Measurements from ENCODE around the gene BLMH. TPM values are rescaled to one million over a fixed set of nuclear protein-coding genes. Genes with fewer than 3 reads are reported as not detected.

Gene BLMH, protein sequence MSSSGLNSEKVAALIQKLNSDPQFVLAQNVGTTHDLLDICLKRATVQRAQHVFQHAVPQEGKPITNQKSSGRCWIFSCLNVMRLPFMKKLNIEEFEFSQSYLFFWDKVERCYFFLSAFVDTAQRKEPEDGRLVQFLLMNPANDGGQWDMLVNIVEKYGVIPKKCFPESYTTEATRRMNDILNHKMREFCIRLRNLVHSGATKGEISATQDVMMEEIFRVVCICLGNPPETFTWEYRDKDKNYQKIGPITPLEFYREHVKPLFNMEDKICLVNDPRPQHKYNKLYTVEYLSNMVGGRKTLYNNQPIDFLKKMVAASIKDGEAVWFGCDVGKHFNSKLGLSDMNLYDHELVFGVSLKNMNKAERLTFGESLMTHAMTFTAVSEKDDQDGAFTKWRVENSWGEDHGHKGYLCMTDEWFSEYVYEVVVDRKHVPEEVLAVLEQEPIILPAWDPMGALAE
- total RNA-seq: 10 to 100 TPM; 26.8 to 57.5 (median 40.1) TPM
- polyA plus RNA-seq: 10 to 100 TPM; 17.7 to 24.4 TPM
- total RNA-seq: 31.6 reads per million, percentile 61 among the genes with 10 or more reads in this experiment

DNA sequence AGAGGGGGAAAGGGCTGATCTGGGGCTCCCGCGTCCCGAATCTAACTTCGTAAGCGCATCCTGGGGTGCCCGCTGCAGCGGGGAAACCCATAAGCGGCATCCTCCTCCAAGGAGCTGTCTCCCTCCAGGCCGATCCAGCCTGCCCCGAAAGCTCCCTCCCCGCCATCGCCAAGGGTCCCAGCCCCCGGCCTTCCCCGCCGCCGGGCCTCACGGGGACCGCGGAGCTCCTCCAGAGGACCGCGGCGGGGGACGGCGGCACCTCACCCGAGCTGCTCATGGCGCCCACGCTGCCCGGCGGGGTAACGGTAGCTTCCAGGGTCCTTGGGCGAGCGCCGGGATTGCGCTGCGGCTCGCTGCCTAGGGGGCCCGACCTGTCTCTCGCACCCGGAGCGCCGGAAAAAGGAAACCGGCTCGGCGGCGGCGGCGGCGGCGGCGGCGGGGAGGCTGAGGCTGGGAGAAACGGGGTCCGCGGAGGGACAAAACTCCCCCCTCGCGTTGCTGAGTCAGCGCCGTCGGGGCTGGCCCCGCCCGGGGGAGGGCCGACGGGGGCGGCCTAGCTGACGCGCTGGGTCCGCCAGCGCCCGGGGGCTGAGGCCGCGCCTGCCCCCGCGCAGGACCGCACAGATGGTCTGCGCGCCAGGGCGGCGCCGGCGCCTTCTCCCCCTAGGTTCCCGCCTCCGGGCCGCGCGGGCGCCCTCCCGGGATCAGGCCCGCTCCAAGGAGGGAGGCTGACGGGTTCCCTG lies at the start of gene BLMH:
TSS of gene BLMH (minus strand) at position 402 of the 743 bp plus-strand sequence. CDS start at position 277, 125 bp downstream.
- intact Hi-C loops (cut with micrococcal nuclease): loop anchor here (1.0 to 10.0 kb wide), 7 partner anchors 41 to 183 kb away; partner anchors contain the start of genes NSRP1 (in 2 of the 2), CPD (in 1 of the 2) and GOSR1 (in 1 of the 2)
- H3K27ac ChIP-seq (ENCODE audit: low read depth, low read length): peak within 1 kb of the TSS; percentile 63
- CTCF ChIA-PET: interaction anchor here (1.1 to 3.1 kb wide), 7 partner anchors 31 to 48 kb away, joined by 3 to 19 read pairs (median 5); partner anchors contain the start of gene TMIGD1
- H3K9me3 ChIP-seq (ENCODE audit: control insufficient read depth in 2 of 3, low read length in 3 of 3): no peaks in the 10 kb centered on the region
- no peaks in the 10 kb centered on the region for H3K27me3 ChIP-seq (ENCODE audit: control insufficient read depth in 2 of 2, insufficient read depth in 2 of 2, low read length in 2 of 2)
- peaks cover 0 to 17% (median 0%) of the 10 kb centered on the region in 3 experiments for H3K36me3 ChIP-seq (ENCODE audit: control insufficient read depth in 2 of 3, insufficient read depth in 3 of 3, low read length in 3 of 3)
- H3K9me3 Mint-ChIP-seq: peaks cover 0 to 2% (median 0%) of the 10 kb centered on the region in 11 donors
- peaks cover 9% of the 10 kb centered on the region in 2 donors for H3K4me1 ChIP-seq (ENCODE audit: control insufficient read depth in 2 of 2, insufficient read depth in 2 of 2, low read length in 2 of 2)
- peak within 1 kb of the TSS; percentile 44 to 91 (median 85) for H3K27ac Mint-ChIP-seq
- POLR2A ChIA-PET: interaction anchor here (0.6 to 3.5 kb wide), 10 partner anchors 11 to 174 kb away, joined by 3 to 29 read pairs (median 7); partner anchors contain the start of gene TMIGD1
- H3K4me3 Mint-ChIP-seq: peak within 1 kb of the TSS in 8 of 10 donors; percentile 92 to 97 (median 94)
- H3K27me3 Mint-ChIP-seq: no peaks in the 10 kb centered on the region
- H3K4me3 ChIP-seq (ENCODE audit: low read length): peak within 1 kb of the TSS; percentile 77
- peak; percentile 58 to 89 (median 66) for DNase-seq
- peaks cover 0 to 7% (median 6%) of the 10 kb centered on the region in 5 donors for H3K36me3 Mint-ChIP-seq
- ATAC-seq: peak; percentile 90
- peaks cover 5 to 22% (median 19%) of the 10 kb centered on the region in 7 donors for H3K4me1 Mint-ChIP-seq

DNA sequence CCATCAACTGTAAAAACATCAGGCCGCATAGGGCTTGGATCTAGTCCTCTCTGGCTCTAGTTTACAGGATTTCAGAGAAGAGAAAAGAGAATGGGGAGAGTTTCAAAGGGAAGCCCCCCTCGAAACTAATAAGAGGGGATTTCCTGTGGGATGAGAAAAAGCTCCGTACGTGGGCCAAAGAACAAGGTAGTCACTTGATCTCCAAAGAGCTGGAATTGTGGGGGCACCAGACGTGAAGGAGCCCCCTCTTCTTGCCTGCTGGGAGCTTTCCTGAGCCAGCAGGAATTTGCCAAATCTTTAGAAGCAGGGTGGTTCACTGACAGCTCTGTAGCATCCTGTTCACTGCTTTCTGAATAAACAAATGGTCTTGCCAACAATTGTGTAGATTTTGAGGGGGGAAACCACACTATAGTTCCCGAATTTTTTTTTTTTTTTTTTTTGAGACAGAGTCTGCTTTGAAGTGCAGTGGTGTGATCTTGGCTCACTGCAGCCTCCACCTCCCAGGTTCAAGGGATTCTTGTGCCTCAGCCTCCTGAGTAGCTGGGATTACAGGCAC lies 49.1 kb upstream of the BLMH start:
- peaks cover 0 to 2% (median 0%) of the 10 kb centered on the region in 5 donors for H3K27me3 Mint-ChIP-seq
- H3K9me3 Mint-ChIP-seq: peaks cover 0 to 2% (median 0%) of the 10 kb centered on the region in 11 donors
- ATAC-seq (no peak), DNase-seq (no peak)
- intact Hi-C loops (cut with micrococcal nuclease): loop anchor here (1.0 to 2.0 kb wide), 7 partner anchors 22 to 486 kb away; partner anchors contain the start of genes CPD (in 2 of the 2) and GOSR1 (in 1 of the 2)
- Histone ChIP-seq H3K36me3 (ENCODE audit: control insufficient read depth in 2 of 3, insufficient read depth in 3 of 3, low read length in 3 of 3) (no peaks in the 10 kb centered on the region), H3K27me3 (ENCODE audit: control insufficient read depth in 2 of 2, insufficient read depth in 2 of 2, low read length in 2 of 2) (no peaks in the 10 kb centered on the region), H3K4me3 (ENCODE audit: low read length) (no peak overlapping the region), H3K4me1 (ENCODE audit: control insufficient read depth in 2 of 2, insufficient read depth in 2 of 2, low read length in 2 of 2) (peaks cover 0 to 6% of the 10 kb centered on the region in 2 donors), H3K27ac (ENCODE audit: low read depth, low read length) (no peak overlapping the region), H3K9me3 (ENCODE audit: control insufficient read depth in 2 of 3, low read length in 3 of 3) (no peaks in the 10 kb centered on the region)
- ChIA-PET CTCF (interaction anchor here (0.6 to 4.3 kb wide), 13 partner anchors 18 to 448 kb away, joined by 3 to 37 read pairs (median 4); partner anchors contain the start of gene CPD), POLR2A (interaction anchor here (0.7 to 1.0 kb wide), 2 partner anchors 37 to 237 kb away, joined by 3 read pairs; partner anchors contain the start of gene CPD)
- H3K36me3 Mint-ChIP-seq: peaks cover 0 to 2% (median 0%) of the 10 kb centered on the region in 5 donors
- H3K4me3 Mint-ChIP-seq: no peak overlapping the region
- peaks cover 6 to 17% (median 14%) of the 10 kb centered on the region in 7 donors for H3K4me1 Mint-ChIP-seq
- peak overlapping the region in 1 of 9 donors; percentile 56 for H3K27ac Mint-ChIP-seq

DNA sequence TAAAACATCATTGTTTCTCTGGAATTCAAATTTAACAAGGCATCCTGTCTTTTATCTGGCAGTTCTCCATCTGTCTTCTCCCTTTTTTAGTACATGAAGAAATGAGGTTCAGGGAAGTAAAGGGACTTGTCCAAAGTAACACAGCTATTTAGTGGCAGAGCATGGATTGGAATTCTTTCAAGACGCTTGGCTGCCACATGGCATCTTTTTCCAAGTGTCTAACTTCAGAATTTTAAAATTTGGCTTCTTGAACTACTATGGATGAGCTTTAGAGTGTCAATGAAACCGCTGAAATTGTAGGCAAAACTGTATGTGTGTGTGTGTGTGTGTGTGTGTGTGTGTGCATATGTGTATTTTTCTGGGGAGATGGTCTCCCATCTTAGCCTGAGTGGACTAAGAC lies 47.3 kb upstream of the BLMH start:
- H3K4me1 Mint-ChIP-seq: peaks cover 6 to 23% (median 14%) of the 10 kb centered on the region in 7 donors
- Histone ChIP-seq H3K36me3 (ENCODE audit: control insufficient read depth in 2 of 3, insufficient read depth in 3 of 3, low read length in 3 of 3) (no peaks in the 10 kb centered on the region), H3K27me3 (ENCODE audit: control insufficient read depth in 2 of 2, insufficient read depth in 2 of 2, low read length in 2 of 2) (no peaks in the 10 kb centered on the region), H3K27ac (ENCODE audit: low read depth, low read length) (no peak overlapping the region), H3K4me3 (ENCODE audit: low read length) (no peak overlapping the region), H3K9me3 (ENCODE audit: control insufficient read depth in 2 of 3, low read length in 3 of 3) (no peaks in the 10 kb centered on the region), H3K4me1 (ENCODE audit: control insufficient read depth in 2 of 2, insufficient read depth in 2 of 2, low read length in 2 of 2) (peaks cover 0 to 6% of the 10 kb centered on the region in 2 donors)
- H3K4me3 Mint-ChIP-seq: no peak overlapping the region
- DNase-seq: no peak
- no peak for ATAC-seq
- POLR2A ChIA-PET: interaction anchor here (0.8 kb wide), 1 partner anchor 16 kb away, joined by 3 read pairs; no protein-coding TSS in a partner anchor
- intact Hi-C loops (cut with micrococcal nuclease): loop anchor here in 1 of 2 donors (5.0 kb wide), 1 partner anchor 312 kb away; no protein-coding TSS in a partner anchor
- peaks cover 0 to 2% (median 0%) of the 10 kb centered on the region in 11 donors for H3K9me3 Mint-ChIP-seq
- CTCF ChIA-PET: interaction anchor here (0.7 to 4.3 kb wide), 15 partner anchors 9 to 234 kb away, joined by 3 to 37 read pairs (median 4); partner anchors contain the start of genes BLMH and CPD
- peaks cover 0 to 2% (median 0%) of the 10 kb centered on the region in 5 donors for H3K27me3 Mint-ChIP-seq
- no peak overlapping the region for H3K27ac Mint-ChIP-seq
- H3K36me3 Mint-ChIP-seq: peaks cover 0 to 2% (median 0%) of the 10 kb centered on the region in 5 donors

DNA sequence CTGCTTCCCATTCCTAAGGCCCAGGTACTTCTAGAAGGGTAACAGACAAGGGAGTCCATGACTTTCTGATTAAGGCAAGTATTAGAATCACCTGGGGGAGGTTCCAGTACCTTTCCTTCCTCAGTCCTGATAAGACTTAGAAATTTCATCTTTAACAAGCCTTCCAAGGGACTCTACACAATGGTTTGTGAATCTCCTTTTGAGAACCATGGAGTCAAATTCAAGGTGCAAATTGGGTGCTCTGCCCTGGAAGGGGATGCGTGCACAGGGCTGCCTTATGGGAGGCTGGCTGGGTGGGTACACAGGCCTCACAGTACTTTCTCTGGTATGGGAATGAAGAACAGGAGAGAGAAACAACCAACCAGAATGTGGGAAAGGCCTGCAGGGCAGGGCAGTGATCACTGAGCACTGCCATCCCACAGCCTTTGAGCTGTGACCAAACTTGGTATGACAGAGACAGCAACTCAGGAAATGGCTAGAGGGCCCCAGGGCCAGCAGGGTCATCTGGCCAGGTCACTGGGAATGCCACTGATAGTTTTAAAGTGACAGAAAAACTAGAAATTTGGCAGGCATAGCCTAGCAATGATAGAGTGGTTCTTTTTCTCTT lies 45.8 kb upstream of the BLMH start:
- peaks cover 0 to 2% (median 0%) of the 10 kb centered on the region in 5 donors for H3K27me3 Mint-ChIP-seq
- Histone ChIP-seq H3K9me3 (ENCODE audit: control insufficient read depth in 2 of 3, low read length in 3 of 3) (no peaks in the 10 kb centered on the region), H3K27me3 (ENCODE audit: control insufficient read depth in 2 of 2, insufficient read depth in 2 of 2, low read length in 2 of 2) (no peaks in the 10 kb centered on the region), H3K36me3 (ENCODE audit: control insufficient read depth in 2 of 3, insufficient read depth in 3 of 3, low read length in 3 of 3) (no peaks in the 10 kb centered on the region), H3K27ac (ENCODE audit: low read depth, low read length) (no peak overlapping the region), H3K4me3 (ENCODE audit: low read length) (no peak overlapping the region), H3K4me1 (ENCODE audit: control insufficient read depth in 2 of 2, insufficient read depth in 2 of 2, low read length in 2 of 2) (peaks cover 4 to 11% of the 10 kb centered on the region in 2 donors)
- H3K27ac Mint-ChIP-seq: peak overlapping the region in 1 of 9 donors; percentile 75
- peaks cover 8 to 35% (median 27%) of the 10 kb centered on the region in 7 donors for H3K4me1 Mint-ChIP-seq
- intact Hi-C loops (cut with micrococcal nuclease): loop anchor here (2.0 to 5.0 kb wide), 2 partner anchors 67 to 310 kb away; no protein-coding TSS in a partner anchor
- CTCF ChIA-PET: interaction anchor here (0.7 to 5.2 kb wide), 20 partner anchors 10 to 238 kb away, joined by 3 to 66 read pairs (median 8); partner anchors contain the start of gene BLMH
- POLR2A ChIA-PET: interaction anchor here (1.5 kb wide), 1 partner anchor 211 kb away, joined by 8 read pairs; no protein-coding TSS in a partner anchor
- DNase-seq: no peak
- H3K4me3 Mint-ChIP-seq: no peak overlapping the region
- H3K36me3 Mint-ChIP-seq: peaks cover 0 to 2% (median 0%) of the 10 kb centered on the region in 5 donors
- ATAC-seq: no peak
- peaks cover 0 to 2% (median 0%) of the 10 kb centered on the region in 11 donors for H3K9me3 Mint-ChIP-seq

DNA sequence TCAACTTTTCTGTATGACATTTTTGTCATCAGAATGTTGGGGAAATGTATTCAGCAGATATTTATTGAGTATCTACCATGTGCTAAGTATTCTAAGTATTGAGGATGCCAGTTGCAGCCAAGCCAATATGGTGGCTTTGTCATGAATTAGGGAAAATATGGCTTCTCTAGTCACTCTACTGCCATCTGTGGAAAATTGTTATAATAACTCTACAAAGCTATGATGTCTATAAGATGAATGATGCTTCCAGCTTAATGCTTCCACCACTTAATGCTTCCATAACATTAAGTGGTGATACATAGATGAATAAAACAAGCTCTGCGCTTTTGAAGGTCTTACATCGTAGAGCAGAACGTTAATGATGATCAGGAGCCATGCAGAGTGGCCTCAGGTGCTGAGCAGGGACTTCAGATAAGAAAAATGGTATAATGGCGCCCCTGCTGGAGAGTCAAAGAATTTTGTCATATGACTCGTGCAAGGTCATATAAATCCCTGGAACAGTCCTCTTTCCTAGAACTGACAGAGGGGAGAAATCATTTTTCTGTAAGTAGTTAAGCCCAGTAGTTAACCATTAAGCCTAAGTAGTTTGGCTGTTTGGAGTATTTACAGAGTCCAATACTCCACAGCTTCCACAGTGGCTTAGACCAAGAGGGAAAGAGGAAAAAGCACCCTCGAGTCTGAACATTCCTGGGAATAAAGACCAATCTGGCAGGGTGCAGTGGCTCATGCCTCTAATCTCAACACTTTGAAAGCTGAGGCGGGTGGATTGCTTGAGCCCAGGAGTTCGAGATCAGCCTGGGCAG lies 44.8 kb upstream of the BLMH start:
- peaks cover 13 to 43% (median 36%) of the 10 kb centered on the region in 7 donors for H3K4me1 Mint-ChIP-seq
- CTCF ChIA-PET: interaction anchor here (0.6 to 5.2 kb wide), 35 partner anchors 9 to 380 kb away, joined by 3 to 66 read pairs (median 4); partner anchors contain the start of gene BLMH
- H3K4me1 ChIP-seq (ENCODE audit: control insufficient read depth in 2 of 2, insufficient read depth in 2 of 2, low read length in 2 of 2): peaks cover 11 to 16% of the 10 kb centered on the region in 2 donors
- peaks cover 0 to 3% (median 0%) of the 10 kb centered on the region in 5 donors for H3K36me3 Mint-ChIP-seq
- no peak overlapping the region for H3K4me3 Mint-ChIP-seq
- POLR2A ChIA-PET: interaction anchor here (0.7 to 4.2 kb wide), 7 partner anchors 10 to 232 kb away, joined by 3 to 39 read pairs (median 4); partner anchors contain the start of gene BLMH
- H3K4me3 ChIP-seq (ENCODE audit: low read length): no peak overlapping the region
- H3K36me3 ChIP-seq (ENCODE audit: control insufficient read depth in 2 of 3, insufficient read depth in 3 of 3, low read length in 3 of 3): no peaks in the 10 kb centered on the region
- peaks cover 0 to 2% (median 0%) of the 10 kb centered on the region in 11 donors for H3K9me3 Mint-ChIP-seq
- no peaks in the 10 kb centered on the region for H3K27me3 ChIP-seq (ENCODE audit: control insufficient read depth in 2 of 2, insufficient read depth in 2 of 2, low read length in 2 of 2)
- peak overlapping the region in 5 of 9 donors; percentile 1 to 69 (median 16) for H3K27ac Mint-ChIP-seq
- peak; percentile 63 for ATAC-seq
- peaks cover 0 to 2% (median 0%) of the 10 kb centered on the region in 5 donors for H3K27me3 Mint-ChIP-seq
- intact Hi-C loops (cut with micrococcal nuclease): loop anchor here (1.0 to 5.0 kb wide), 7 partner anchors 13 to 309 kb away; partner anchors contain the start of gene BLMH (in 1 of the 2)
- no peak overlapping the region for H3K27ac ChIP-seq (ENCODE audit: low read depth, low read length)
- no peaks in the 10 kb centered on the region for H3K9me3 ChIP-seq (ENCODE audit: control insufficient read depth in 2 of 3, low read length in 3 of 3)
- DNase-seq: peak; percentile 22 to 80 (median 74)
